Fibroblast of skin of right biceps (primary cell): ENCODE results near the gene POPDC2.
"Not testable (repeated sequence)": the region's sequence is repeated elsewhere in the genome, so short reads cannot be mapped to it uniquely, and the experiment has no call there.

Experiments used
- DNase-seq: peaks from one replicate; pipeline ENCODE4 v3.0.0-alpha.2; 2013

The POPDC2 gene

DNA sequence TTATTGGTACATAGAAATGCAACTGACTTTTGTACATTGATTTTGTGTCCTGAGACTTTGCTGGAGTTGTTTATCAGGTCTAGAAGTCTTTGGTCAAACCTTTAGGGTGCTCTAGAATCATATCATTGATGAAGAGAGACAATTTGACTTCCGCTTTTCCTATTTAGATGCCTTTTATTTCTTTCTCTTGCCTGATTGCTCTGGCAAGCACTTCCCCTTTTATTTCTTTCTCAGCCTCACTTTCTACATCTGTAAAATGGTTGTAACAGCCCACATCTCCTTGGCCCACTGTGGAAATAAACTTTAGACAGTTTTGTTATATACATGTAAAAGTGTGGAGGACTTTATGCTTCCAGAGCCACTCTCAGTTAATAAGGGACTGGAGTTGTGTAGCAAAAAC, 48.7 kb downstream of the POPDC2 start:
- no peak for DNase-seq

- no peak for DNase-seq
Observed at GRCh38 chr3:119609301-119609700, 51.1 kb downstream of the POPDC2 start.

- no peak for DNase-seq
Observed at GRCh38 chr3:119608405-119609000, 51.9 kb downstream of the POPDC2 start.

- DNase-seq, result peak; percentile 75
Observed at GRCh38 chr3:119604878-119605277, 55.5 kb downstream of the POPDC2 start.

GRCh38 chr3:119602676-119603075, 57.7 kb downstream of the POPDC2 start:
- DNase-seq, result no peak

DNA sequence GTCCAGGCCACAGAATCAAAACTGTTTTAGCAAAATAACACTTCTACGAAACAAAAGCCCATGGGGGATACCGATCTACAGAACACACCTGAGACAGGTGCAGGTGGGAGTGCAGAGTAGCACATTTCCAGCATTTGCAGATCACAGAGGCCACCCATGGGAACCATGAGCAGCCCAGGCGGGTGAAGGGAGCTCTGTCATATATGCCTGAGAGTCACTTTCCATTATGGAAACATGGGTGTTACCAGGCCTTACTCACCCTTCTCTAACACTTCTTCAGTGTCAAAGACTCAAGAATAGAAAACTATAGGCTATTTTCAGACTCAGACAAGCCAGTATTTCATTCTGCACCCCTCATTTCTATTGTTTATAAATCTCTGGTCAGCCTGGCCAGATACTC, 59.2 kb downstream of the POPDC2 start:
- DNase-seq, result no peak

GRCh38 chr3:119600732-119601131, 59.7 kb downstream of the POPDC2 start:
- DNase-seq, result no peak

- DNase-seq, result no peak
Observed at GRCh38 chr3:119599558-119600174, 60.7 kb downstream of the POPDC2 start.

DNA sequence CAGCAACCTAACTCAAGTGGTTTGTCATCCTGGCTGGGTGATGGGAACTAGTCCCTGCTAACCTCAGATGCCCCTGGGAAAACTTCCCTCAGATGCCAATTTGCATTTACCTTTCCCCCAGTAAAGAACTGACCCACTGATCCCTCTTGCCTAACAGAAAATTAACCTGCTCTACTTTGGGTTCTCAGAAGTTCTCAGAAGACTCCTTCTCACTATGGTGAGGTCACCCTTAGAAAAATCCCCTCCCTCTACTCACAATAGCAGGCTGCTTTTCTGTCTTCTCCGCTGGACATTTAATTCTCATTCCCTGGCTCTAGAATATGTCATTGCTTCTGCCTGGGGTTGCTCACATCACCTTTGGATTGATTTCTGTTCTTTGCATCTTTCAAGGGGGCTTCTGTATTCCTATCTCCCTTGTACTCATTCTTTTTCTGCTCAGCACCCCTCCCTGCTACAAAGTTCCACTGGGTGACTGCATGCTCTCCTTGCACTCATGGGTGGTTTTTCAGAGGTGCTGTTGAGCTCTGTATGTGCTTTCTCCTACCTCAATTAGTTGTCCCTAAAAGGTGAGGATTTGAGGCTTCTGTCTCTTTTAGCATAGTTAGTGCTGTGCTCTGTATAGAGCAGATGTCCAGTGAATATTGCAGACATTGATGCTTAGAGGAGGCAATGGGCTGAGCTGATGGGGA, 61.8 kb downstream of the POPDC2 start:
- no peak for DNase-seq

DNA sequence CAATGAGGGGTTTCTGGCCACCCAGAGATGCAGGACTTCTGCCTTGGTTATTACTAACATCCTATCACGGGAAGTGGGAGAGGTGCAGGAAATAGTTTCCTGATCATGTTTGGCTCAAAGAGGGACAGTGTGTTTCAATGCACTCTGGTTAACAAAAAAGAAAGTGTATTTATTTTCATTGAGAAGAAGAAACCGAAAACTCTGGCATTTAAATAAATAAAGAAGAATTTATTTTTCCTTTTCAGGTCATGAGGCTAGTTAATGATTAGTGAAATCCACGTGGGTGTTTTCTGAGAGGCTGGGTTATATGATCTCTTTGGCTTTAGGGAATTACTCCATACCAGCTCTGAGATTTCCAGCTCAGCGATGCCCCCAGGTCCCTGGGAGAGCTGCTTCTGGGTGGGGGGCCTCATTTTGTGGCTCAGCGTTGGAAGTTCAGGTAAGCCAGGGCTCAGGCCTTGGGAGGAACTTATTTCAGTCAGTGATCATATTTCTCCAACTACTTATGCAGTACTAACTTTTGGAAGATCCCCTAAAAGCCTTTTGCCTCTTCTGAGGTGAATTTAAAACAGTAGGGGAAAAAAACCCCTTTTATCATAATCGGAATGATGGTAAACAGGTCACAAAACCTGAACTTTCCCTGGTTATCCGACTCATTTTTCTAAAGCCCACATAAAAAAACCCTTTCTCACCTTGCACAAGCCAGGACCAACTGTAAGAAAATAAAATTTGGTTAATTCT, 62.7 kb downstream of the POPDC2 start, which contains the start of gene PLA1A:
Gene PLA1A (plus strand): TSS at position 338 of the 741 bp plus-strand sequence. CDS start 29 bp downstream, at position 367.
- no peak for DNase-seq

DNA sequence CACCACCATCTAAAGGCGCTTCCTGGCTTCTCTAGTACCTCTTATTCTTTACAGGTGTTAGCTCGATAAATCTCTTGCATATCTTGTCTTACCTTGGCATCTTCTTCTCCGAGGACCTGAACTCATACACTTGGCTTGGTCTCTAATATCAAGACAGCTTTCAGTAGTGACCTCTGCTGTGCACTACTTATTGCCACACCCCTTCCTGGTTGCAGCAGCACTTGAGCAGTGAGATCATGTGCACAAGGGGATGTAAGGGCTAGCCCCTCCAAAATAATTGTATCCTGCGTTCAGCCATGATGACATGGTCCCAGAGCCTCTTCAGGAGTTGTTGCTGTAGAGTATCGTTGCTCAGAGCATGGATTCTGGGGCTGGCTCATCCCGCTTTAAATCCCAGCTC, 64.0 kb downstream of the POPDC2 start:
- DNase-seq, result no peak

DNA sequence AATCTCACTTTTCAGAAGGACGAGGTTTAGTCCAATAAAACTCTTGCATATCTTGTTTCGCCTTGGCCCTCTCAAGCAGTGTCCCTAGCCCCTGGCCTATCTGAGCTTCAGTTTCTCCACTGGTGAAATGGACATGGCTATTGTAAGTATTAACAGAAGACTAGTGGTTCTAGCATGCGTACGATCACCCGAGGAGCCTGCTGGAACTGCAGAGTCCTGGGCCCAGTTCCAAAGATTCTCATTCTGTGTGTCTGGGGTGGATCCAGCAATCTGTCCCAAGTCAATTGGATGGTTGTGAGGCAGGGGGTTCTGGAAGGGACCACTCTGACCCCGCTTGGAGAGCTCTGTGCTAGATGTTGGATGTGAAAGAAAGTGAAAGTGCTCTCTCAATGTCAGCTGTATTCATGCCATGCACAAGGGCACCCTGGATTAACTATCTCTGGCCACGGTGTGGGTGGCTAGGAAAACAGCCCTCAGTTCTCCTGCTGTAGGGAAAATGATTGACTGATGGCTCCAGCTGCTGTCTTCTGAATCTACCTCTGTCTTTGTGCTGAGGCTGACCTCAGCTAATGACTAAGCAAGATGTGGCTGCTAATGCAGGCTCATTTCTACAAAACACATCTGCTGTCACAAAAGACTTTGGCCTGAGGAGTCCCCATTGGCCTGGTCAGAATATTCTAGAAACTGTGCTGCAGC, 64.6 kb downstream of the POPDC2 start:
- DNase-seq, result no peak

DNA sequence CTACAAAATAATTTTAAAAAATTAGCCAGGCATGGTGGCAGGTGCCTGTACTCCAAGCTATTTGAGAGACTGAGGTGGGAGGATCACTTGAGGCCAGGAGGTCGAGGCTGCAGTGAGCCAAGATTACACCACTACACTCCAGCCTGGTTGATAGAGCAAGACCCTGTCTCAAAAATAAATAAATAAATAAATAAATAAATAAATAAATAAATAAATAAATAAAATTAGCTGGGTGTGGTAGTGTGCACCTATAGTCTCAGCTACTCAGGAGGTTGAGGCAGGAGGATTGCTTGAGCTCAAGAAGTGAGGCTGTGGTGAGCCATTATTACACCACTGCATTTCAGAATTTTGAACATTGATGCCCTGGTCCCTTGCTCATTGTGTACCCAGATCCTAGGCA, 65.5 kb downstream of the POPDC2 start:
- DNase-seq, result not testable (repeated sequence)

GRCh38 chr3:119594066-119594465, 66.3 kb downstream of the POPDC2 start:
- DNase-seq, result peak; percentile 19

DNA sequence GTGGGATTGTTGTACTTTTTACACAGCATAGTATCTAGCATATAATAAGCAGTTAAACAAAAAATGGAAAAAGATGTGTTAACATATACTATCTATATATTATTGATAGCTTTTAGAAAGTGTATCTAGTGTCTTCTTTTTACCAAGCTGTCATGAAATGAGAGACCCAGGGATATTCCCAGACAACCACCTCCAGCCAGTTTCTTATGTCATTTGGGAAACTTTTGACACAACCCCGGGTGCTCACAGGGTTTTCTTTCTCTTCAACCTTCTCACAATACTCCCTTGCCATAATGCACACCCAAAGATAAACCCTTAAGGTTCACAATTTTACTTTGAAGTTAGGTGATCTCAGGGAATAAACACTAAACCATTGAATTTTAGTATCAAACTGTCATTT, 67.5 kb downstream of the POPDC2 start:
- DNase-seq, result no peak
